Karpas-422 (cell line): Measurements from ENCODE around the gene DHFR. TPM values are rescaled to one million over a fixed set of nuclear protein-coding genes. Genes with fewer than 3 reads are reported as not detected.

ENCODE experiments used
- DNase-seq: peaks from one replicate; pipeline ENCODE4 v3.0.0-alpha.2; 2015
- H2AFZ ChIP-seq: fragments of 200-600 bp; sonication (generic); 2 replicates; pipeline ENCODE4 v1.6.1; 2014; ENCODE audit warnings: antibody characterized with exemption, low read length, mixed read lengths
- H3K27ac ChIP-seq: fragments of 200-600 bp; sonication (generic); 2 replicates; pipeline ENCODE4 v1.5.1; 2014; ENCODE audit warnings: mild to moderate bottlenecking, low read length, moderate library complexity
- H3K27me3 ChIP-seq: fragments of 200-600 bp; sonication (generic); 2 replicates; pipeline ENCODE4 v1.6.1; 2014; ENCODE audit warnings: low read length, mixed read lengths
- H3K36me3 ChIP-seq: fragments of 200-600 bp; sonication (generic); 2 replicates; pipeline ENCODE4 v1.6.1; 2014; ENCODE audit warnings: low read length, mixed read lengths; ENCODE audit not compliant: insufficient read depth
- H3K4me1 ChIP-seq: fragments of 200-600 bp; sonication (generic); 2 replicates; pipeline ENCODE4 v1.6.1; 2014; ENCODE audit warnings: mild to moderate bottlenecking, low read length, mixed read lengths
- H3K4me2 ChIP-seq: fragments of 200-600 bp; sonication (generic); 2 replicates; pipeline ENCODE4 v1.6.1; 2014; ENCODE audit warnings: low read length, low read depth, mild to moderate bottlenecking; ENCODE audit not compliant: poor library complexity, severe bottlenecking
- H3K4me3 ChIP-seq: fragments of 200-600 bp; sonication (generic); 2 replicates; pipeline ENCODE4 v1.5.1; 2014; ENCODE audit warnings: mild to moderate bottlenecking, antibody characterized with exemption, low read length, mixed read lengths
- H3K79me2 ChIP-seq: fragments of 200-600 bp; sonication (generic); 2 replicates; pipeline ENCODE4 v1.6.1; 2014; ENCODE audit warnings: mild to moderate bottlenecking, low read length, mixed read lengths
- H3K9ac ChIP-seq: fragments of 200-600 bp; sonication (generic); 2 replicates; pipeline ENCODE4 v1.6.0; 2014; ENCODE audit warnings: low read length
- H3K9me2 ChIP-seq: fragments of 200-600 bp; sonication (generic), shearing (Covaris generic); replicated peaks from 2 replicates; pipeline ENCODE4 v1.6.0; 2014; ENCODE audit warnings: mild to moderate bottlenecking, low read length, moderate library complexity; ENCODE audit not compliant: insufficient read depth
- H3K9me3 ChIP-seq: fragments of 300-700, 200-600 bp; sonication (generic); 2 replicates; pipeline ENCODE4 v1.6.1; 2014; ENCODE audit warnings: low read length, mixed read lengths
- H4K20me1 ChIP-seq: fragments of 200-600 bp; sonication (generic); 2 replicates; pipeline ENCODE4 v1.6.1; 2014; ENCODE audit warnings: mild to moderate bottlenecking, antibody characterized with exemption, low read length, low read depth; ENCODE audit not compliant: insufficient read depth
- total RNA-seq: library from RNA; depleted of rRNA; stranded (reverse); fragments of >200 nt; shearing (Covaris generic); gene quantifications from 2 replicates; pipeline ENCODE4 v1.2.3, GENCODE V29; 2014; ENCODE audit warnings: low replicate concordance; rRNA removed

DHFR gene
- total RNA-seq = 36.2 and 76.1 TPM in 2 replicates

- peak within 1 kb of the TSS; percentile 95 for H3K4me3 ChIP-seq
- H3K36me3 ChIP-seq = peaks cover 46% of the 10 kb centered on the region
- peaks cover 53% of the 10 kb centered on the region for H3K79me2 ChIP-seq
- H3K27ac ChIP-seq = peak within 1 kb of the TSS; percentile 91
- peaks cover 26% of the 10 kb centered on the region for H3K4me1 ChIP-seq
- H4K20me1 ChIP-seq = peaks cover 13% of the 10 kb centered on the region
- no peak within 1 kb of the TSS for H2AFZ ChIP-seq
- no peaks in the 10 kb centered on the region for H3K9me3 ChIP-seq
- no peaks in the 10 kb centered on the region for H3K9me2 ChIP-seq
- H3K27me3 ChIP-seq = no peaks in the 10 kb centered on the region
- peak within 1 kb of the TSS; percentile 99 for H3K4me2 ChIP-seq
- peak within 1 kb of the TSS; percentile 97 for H3K9ac ChIP-seq
- peak; percentile 98 for DNase-seq
Measured at GRCh38 chr5:80654391-80655230, at the start of gene DHFR, which contains the start of gene MSH3. Gene DHFR, minus strand, starts transcription at chr5:80654983. Its CDS starts 494 bp downstream, at chr5:80654489. Gene MSH3, plus strand, starts transcription at chr5:80654652. Its CDS starts 76 bp downstream, at chr5:80654728.

- no peak overlapping the region for H3K4me3 ChIP-seq
- no peaks in the 10 kb centered on the region for H4K20me1 ChIP-seq
- H3K36me3 ChIP-seq = peaks cover 9% of the 10 kb centered on the region
- H3K4me2 ChIP-seq = no peak overlapping the region
- no peak overlapping the region for H3K9ac ChIP-seq
- no peak overlapping the region for H3K27ac ChIP-seq
- H3K9me2 ChIP-seq = no peaks in the 10 kb centered on the region
- no peak for DNase-seq
- H3K79me2 ChIP-seq = peaks cover 12% of the 10 kb centered on the region; the same call in 1 of the 2 replicates
- H2AFZ ChIP-seq = no peak overlapping the region
- peaks cover 16% of the 10 kb centered on the region for H3K4me1 ChIP-seq
- no peaks in the 10 kb centered on the region for H3K9me3 ChIP-seq
- no peaks in the 10 kb centered on the region for H3K27me3 ChIP-seq
Measured at GRCh38 chr5:80704221-80704620, 49.4 kb upstream of the DHFR start.

DNA sequence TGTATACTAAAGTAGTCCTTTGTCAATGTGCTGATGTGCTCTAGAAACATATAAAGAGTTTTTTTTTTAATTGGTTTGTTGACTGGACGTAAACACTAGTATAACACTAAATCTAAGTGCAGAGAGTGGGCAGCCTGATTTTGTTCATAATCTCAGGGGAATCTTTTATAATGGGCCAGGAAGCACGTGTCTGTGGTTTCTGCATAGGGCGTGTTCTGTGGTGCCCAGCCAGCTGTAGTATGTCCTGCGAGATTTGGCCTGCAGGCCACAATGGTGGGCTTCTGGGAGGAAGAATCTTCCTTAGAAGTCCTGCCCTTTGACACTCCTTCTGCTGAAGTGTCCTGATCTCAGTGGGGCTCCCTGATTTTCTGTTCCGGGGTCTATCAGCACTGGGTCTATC, 49.0 kb upstream of the DHFR start:
- Histone ChIP-seq H3K36me3 (peaks cover 9% of the 10 kb centered on the region), H3K27ac (peak overlapping the region; percentile 20; the same call in 1 of the 2 replicates)
- peak; percentile 51 for DNase-seq

GRCh38 chr5:80703291-80703690, 48.5 kb upstream of the DHFR start:
- peaks cover 16% of the 10 kb centered on the region for H3K4me1 ChIP-seq
- no peak overlapping the region for H2AFZ ChIP-seq
- no peak overlapping the region for H3K9ac ChIP-seq
- no peaks in the 10 kb centered on the region for H4K20me1 ChIP-seq
- peaks cover 12% of the 10 kb centered on the region; the same call in 1 of the 2 replicates for H3K79me2 ChIP-seq
- no peaks in the 10 kb centered on the region for H3K9me3 ChIP-seq
- peaks cover 9% of the 10 kb centered on the region for H3K36me3 ChIP-seq
- no peak for DNase-seq
- H3K27me3 ChIP-seq = no peaks in the 10 kb centered on the region
- H3K9me2 ChIP-seq = no peaks in the 10 kb centered on the region
- peak overlapping the region; percentile 8 for H3K4me2 ChIP-seq
- peak overlapping the region; percentile 20; the same call in 1 of the 2 replicates for H3K27ac ChIP-seq
- no peak overlapping the region for H3K4me3 ChIP-seq

More for the DNA sequence above, 49.0 kb upstream of the DHFR start:
- H3K9ac ChIP-seq = no peak overlapping the region
- H3K4me2 ChIP-seq = peak overlapping the region; percentile 8
- no peak overlapping the region for H2AFZ ChIP-seq
- H3K27me3 ChIP-seq = no peaks in the 10 kb centered on the region
- H3K4me1 ChIP-seq = peaks cover 16% of the 10 kb centered on the region
- H3K4me3 ChIP-seq = no peak overlapping the region
- no peaks in the 10 kb centered on the region for H3K9me3 ChIP-seq
- no peaks in the 10 kb centered on the region for H3K9me2 ChIP-seq
- H4K20me1 ChIP-seq = no peaks in the 10 kb centered on the region
- H3K79me2 ChIP-seq = peaks cover 12% of the 10 kb centered on the region; the same call in 1 of the 2 replicates

DNA sequence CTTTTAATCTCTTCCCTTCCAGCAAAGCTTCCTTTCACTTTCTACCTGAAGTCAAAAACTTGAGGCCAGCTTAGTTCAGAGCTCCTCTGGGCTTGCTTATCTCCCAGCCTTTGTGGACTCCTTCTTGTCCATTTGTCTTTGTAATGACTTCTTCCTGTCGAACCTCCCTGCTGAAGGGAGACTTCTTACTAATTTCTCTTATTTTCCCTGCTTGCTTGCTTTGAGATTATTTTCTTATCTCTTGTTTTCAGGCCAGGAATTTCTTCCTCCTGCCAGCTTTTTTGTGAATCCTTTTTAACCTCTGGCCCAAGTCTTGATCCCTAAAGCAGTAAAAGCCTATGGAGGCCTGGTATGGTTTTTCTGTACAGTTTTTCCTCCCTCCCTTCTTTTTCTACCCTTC, 46.8 kb upstream of the DHFR start:
- H4K20me1 ChIP-seq = no peaks in the 10 kb centered on the region
- H2AFZ ChIP-seq = no peak overlapping the region
- no peak overlapping the region for H3K27ac ChIP-seq
- no peaks in the 10 kb centered on the region for H3K9me3 ChIP-seq
- H3K27me3 ChIP-seq = no peaks in the 10 kb centered on the region
- H3K36me3 ChIP-seq = peaks cover 4% of the 10 kb centered on the region
- H3K9ac ChIP-seq = no peak overlapping the region
- H3K79me2 ChIP-seq = peaks cover 13% of the 10 kb centered on the region; the same call in 1 of the 2 replicates
- no peak overlapping the region for H3K4me2 ChIP-seq
- peaks cover 16% of the 10 kb centered on the region for H3K4me1 ChIP-seq
- H3K9me2 ChIP-seq = no peaks in the 10 kb centered on the region
- no peak for DNase-seq
- H3K4me3 ChIP-seq = no peak overlapping the region

DNA sequence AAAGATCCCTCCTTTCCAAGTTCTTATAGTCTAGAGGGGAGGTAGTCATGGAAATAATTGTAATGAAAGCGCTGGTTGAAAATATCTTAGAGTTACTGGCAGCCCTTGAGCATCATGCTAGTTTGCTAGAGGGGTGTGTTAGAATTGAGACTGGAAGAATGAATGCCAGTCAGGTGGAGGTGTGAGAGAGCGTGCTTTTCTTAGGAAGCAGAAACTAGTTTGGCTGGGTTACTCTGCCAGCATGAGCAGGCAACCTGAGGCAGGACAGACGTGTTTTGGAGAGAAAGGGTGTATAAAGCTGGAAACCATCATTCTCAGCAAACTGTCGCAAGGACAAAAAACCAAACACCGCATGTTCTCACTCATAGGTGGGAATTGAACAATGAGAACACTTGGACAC, 43.6 kb upstream of the DHFR start:
- DNase-seq = no peak

GRCh38 chr5:80697100-80697499, 42.3 kb upstream of the DHFR start:
- H3K36me3 ChIP-seq = peaks cover 1% of the 10 kb centered on the region
- H2AFZ ChIP-seq = no peak overlapping the region
- H3K9me2 ChIP-seq = no peaks in the 10 kb centered on the region
- H3K27me3 ChIP-seq = no peaks in the 10 kb centered on the region
- H3K27ac ChIP-seq = no peak overlapping the region
- H3K4me2 ChIP-seq = no peak overlapping the region
- H3K4me3 ChIP-seq = no peak overlapping the region
- H3K9me3 ChIP-seq = no peaks in the 10 kb centered on the region
- H3K4me1 ChIP-seq = no peaks in the 10 kb centered on the region
- H4K20me1 ChIP-seq = no peaks in the 10 kb centered on the region
- no peak overlapping the region for H3K9ac ChIP-seq
- DNase-seq = no peak
- H3K79me2 ChIP-seq = peaks cover 20% of the 10 kb centered on the region

More for the DNA sequence above, 43.6 kb upstream of the DHFR start:
- Histone ChIP-seq H3K9ac (no peak overlapping the region), H3K4me1 (peaks cover 7% of the 10 kb centered on the region), H3K9me2 (no peaks in the 10 kb centered on the region), H3K9me3 (no peaks in the 10 kb centered on the region), H3K79me2 (peaks cover 20% of the 10 kb centered on the region), H2AFZ (no peak overlapping the region), H3K36me3 (peaks cover 4% of the 10 kb centered on the region), H3K27ac (no peak overlapping the region), H3K4me3 (no peak overlapping the region), H3K27me3 (no peaks in the 10 kb centered on the region), H3K4me2 (no peak overlapping the region), H4K20me1 (no peaks in the 10 kb centered on the region)

GRCh38 chr5:80696450-80696849, 41.7 kb upstream of the DHFR start:
- H4K20me1 ChIP-seq = no peaks in the 10 kb centered on the region
- no peak for DNase-seq
- H3K4me2 ChIP-seq = no peak overlapping the region

More at GRCh38 chr5:80696450-80696849, 41.7 kb upstream of the DHFR start:
- no peaks in the 10 kb centered on the region for H3K9me3 ChIP-seq
- H3K36me3 ChIP-seq = no peaks in the 10 kb centered on the region; the same call in 1 of the 2 replicates
- no peak overlapping the region for H3K27ac ChIP-seq
- H3K4me3 ChIP-seq = no peak overlapping the region
- H2AFZ ChIP-seq = no peak overlapping the region
- peaks cover 20% of the 10 kb centered on the region for H3K79me2 ChIP-seq
- no peaks in the 10 kb centered on the region for H3K4me1 ChIP-seq
- no peaks in the 10 kb centered on the region for H3K9me2 ChIP-seq
- H3K27me3 ChIP-seq = no peaks in the 10 kb centered on the region
- H3K9ac ChIP-seq = no peak overlapping the region
